Nephron progenitor cell (in vitro differentiated cells): ENCODE data around the gene KANSL3.

Experiments
- DNase-seq: peaks from one replicate; pipeline ENCODE4 v3.0.0; 2021
- H3K27ac Mint-ChIP-seq: 2 replicates; pipeline ENCODE4 v1.8.0; 2021; ENCODE audit warnings: mild to moderate bottlenecking, moderate library complexity, mixed read lengths
- H3K27me3 Mint-ChIP-seq: 2 replicates; pipeline ENCODE4 v1.8.0; 2021; ENCODE audit warnings: mild to moderate bottlenecking, low read depth, mixed read lengths; ENCODE audit not compliant: poor library complexity
- H3K36me3 Mint-ChIP-seq: 2 replicates; pipeline ENCODE4 v1.8.0; 2021; ENCODE audit warnings: low read depth, mixed read lengths
- H3K4me1 Mint-ChIP-seq: 2 replicates; pipeline ENCODE4 v1.8.0; 2021; ENCODE audit warnings: mixed read lengths
- H3K4me3 Mint-ChIP-seq: 2 replicates; pipeline ENCODE4 v1.8.0; 2021; ENCODE audit warnings: mild to moderate bottlenecking, moderate library complexity, mixed read lengths
- H3K9me3 Mint-ChIP-seq: 2 replicates; pipeline ENCODE4 v1.8.0; 2021; ENCODE audit warnings: mild to moderate bottlenecking, moderate library complexity, mixed read lengths
- TF ChIP-seq, protein P1 (sequence below): fragments of 200-600 bp; sonication (generic); IDR thresholded peaks from 2 replicates; pipeline ENCODE4 v1.5.0; 2021; ENCODE audit warnings: antibody characterized with exemption

The KANSL3 gene

DNA sequence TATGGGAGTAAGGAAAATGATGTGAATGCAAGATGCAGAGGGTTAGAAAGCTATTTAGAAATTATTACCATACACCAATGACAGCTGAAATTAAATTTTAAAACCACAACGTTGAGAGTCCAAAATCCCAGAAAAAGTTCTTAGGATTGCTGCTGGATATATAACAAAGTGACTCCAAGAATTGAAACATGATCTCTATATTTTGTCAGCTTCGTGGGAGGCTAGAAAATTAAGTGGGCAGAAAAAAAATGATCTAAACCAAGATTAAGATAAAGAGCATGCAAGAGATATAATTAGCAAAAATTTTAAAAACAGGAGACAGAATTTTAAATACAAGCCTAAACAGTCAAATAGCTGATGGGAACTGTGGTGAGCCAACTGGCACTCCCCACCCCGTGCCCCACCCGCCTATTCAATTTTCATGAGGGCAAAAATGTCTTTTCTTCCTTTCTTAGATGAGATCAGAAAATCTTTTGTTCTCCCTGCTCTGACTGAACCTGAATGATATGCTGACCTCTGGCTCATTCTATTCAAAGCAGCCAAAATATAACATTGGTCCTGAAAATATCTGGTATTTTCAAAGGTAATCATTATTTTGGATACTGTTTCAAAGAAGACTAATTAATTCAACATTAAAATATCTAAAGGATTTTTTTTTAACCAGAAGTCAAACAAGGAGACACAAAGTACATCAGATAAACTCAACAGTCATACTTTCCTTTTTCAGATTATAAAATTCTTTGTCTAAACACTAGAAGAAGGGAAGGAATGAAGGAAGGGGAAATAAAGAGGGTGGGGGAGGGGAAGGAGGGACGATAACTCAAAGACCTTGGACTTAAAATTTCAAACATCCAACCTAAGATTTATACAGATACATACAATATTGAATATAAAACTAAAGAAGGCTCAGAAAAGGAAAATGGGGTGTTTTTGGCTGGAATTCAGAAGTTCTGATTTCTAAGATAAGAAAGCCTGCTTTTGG lies 12.2 kb downstream of the KANSL3 start:
- Mint-ChIP-seq H3K9me3 (no peaks in the 10 kb centered on the region), H3K36me3 (peaks cover 63% of the 10 kb centered on the region), H3K4me3 (no peak overlapping the region), H3K27me3 (no peaks in the 10 kb centered on the region), H3K27ac (no peak overlapping the region), H3K4me1 (peaks cover 13% of the 10 kb centered on the region)
- TF ChIP-seq, protein P1, sequence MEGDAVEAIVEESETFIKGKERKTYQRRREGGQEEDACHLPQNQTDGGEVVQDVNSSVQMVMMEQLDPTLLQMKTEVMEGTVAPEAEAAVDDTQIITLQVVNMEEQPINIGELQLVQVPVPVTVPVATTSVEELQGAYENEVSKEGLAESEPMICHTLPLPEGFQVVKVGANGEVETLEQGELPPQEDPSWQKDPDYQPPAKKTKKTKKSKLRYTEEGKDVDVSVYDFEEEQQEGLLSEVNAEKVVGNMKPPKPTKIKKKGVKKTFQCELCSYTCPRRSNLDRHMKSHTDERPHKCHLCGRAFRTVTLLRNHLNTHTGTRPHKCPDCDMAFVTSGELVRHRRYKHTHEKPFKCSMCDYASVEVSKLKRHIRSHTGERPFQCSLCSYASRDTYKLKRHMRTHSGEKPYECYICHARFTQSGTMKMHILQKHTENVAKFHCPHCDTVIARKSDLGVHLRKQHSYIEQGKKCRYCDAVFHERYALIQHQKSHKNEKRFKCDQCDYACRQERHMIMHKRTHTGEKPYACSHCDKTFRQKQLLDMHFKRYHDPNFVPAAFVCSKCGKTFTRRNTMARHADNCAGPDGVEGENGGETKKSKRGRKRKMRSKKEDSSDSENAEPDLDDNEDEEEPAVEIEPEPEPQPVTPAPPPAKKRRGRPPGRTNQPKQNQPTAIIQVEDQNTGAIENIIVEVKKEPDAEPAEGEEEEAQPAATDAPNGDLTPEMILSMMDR: no peak
- no peak for DNase-seq

DNA sequence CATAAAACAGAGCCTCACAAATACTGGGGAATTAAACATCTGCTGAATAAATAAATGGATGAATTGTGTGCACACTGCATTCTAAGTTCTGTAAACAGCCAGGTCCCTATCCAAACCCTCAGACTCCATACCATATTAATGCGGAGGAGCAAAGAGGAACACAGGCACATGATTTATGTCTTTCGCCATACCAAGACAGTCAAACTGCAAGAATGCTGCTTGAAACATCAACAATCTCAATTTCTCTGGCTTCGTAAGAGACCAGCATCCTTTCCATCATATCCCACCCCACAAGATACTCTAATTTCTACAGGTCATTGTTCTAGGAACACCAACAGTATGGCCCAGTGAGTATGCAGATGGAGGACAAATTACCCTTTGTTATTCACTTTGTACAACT lies 15.0 kb downstream of the KANSL3 start:
- Mint-ChIP-seq H3K9me3 (no peaks in the 10 kb centered on the region), H3K36me3 (peaks cover 67% of the 10 kb centered on the region), H3K4me3 (no peak overlapping the region), H3K27me3 (no peaks in the 10 kb centered on the region), H3K4me1 (peaks cover 13% of the 10 kb centered on the region), H3K27ac (peak overlapping the region; percentile 60)
- DNase-seq: no peak
- TF ChIP-seq, protein P1: no peak

DNA sequence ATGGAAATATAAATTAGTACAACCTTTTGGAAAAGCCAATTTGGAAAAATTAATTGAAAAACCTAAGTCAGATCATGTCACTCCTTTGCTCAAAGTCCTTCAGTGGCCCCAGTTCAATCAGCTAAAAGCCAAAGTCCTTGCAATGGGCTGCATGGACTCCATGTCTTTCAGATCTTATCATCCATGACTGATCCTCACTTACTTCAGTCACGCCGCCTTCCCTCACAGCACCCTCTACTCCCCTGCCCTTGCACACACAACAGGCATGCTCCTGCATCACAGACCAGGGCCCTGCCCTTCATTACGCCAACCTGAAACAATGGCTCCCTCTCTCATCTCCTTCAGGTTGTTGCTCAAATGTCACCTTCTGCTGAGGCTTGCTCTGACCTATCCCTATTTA lies 15.6 kb downstream of the KANSL3 start:
- H3K4me1 Mint-ChIP-seq: peaks cover 13% of the 10 kb centered on the region
- TF ChIP-seq, protein P1: no peak
- no peak overlapping the region for H3K27ac Mint-ChIP-seq
- H3K4me3 Mint-ChIP-seq: no peak overlapping the region
- no peak for DNase-seq
- peaks cover 61% of the 10 kb centered on the region for H3K36me3 Mint-ChIP-seq
- H3K9me3 Mint-ChIP-seq: no peaks in the 10 kb centered on the region
- no peaks in the 10 kb centered on the region for H3K27me3 Mint-ChIP-seq

DNA sequence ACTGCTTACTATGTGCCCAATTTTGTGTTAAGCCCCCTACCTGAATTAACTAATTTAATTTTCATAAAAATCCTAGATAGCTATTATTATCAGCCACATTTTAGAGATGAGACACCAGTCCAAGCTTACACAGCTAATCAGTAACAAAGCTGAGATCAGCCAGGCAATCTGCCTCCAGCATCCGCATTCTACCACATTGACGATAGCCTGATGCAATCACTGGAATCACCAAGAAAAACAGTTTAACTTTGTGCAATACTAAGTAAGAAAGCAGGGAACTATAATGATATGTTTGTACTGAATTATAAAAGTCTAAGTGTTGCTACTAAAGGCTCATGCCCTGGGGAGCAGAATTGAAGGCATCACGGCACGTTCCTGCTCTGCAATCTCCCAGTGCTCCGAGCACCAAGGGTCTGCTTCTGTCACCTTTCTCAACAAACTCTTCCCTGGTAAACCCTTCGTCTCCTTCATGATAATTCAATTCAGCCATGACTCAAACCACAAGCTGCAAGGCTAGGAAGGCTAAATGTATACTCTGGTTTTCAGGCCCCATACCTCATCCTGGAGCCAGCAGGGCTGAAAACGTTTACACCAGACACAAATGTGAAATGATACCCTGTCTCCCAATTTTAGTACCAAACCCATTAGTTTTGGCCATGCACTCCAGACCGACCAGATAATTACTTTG lies 19.4 kb downstream of the KANSL3 start:
- DNase-seq: no peak
- H3K27ac Mint-ChIP-seq: peak overlapping the region; percentile 36
- H3K9me3 Mint-ChIP-seq: no peaks in the 10 kb centered on the region
- TF ChIP-seq, protein P1: no peak
- peaks cover 13% of the 10 kb centered on the region for H3K4me1 Mint-ChIP-seq
- H3K27me3 Mint-ChIP-seq: no peaks in the 10 kb centered on the region
- no peak overlapping the region for H3K4me3 Mint-ChIP-seq
- H3K36me3 Mint-ChIP-seq: peaks cover 56% of the 10 kb centered on the region

DNA sequence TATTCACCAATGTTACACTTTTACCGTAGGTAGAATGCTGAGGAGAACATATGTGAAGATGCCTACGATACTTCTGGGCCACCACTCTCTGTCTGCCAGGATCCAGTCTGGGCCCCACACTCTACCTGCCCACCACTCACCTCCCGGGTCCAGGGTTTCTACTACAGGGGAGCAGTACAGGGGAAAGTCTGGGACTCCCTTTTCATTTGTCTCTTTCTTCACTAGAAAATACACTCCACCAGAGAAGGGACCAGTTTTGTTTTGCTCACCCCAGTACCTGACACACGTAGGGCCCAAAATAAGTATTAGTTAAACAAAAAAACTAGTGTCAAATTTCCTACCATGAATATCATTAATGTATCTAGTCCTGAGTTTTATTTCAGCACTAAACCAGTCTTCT lies 21.1 kb downstream of the KANSL3 start:
- no peaks in the 10 kb centered on the region for H3K27me3 Mint-ChIP-seq
- H3K4me1 Mint-ChIP-seq: no peaks in the 10 kb centered on the region
- peaks cover 56% of the 10 kb centered on the region for H3K36me3 Mint-ChIP-seq
- no peak overlapping the region for H3K27ac Mint-ChIP-seq
- no peak overlapping the region for H3K4me3 Mint-ChIP-seq
- TF ChIP-seq, protein P1: no peak
- DNase-seq: no peak
- no peaks in the 10 kb centered on the region for H3K9me3 Mint-ChIP-seq
